ENCODE measurements around the gene ZMYND10. TPM values are rescaled to one million over a fixed set of nuclear protein-coding genes. Genes with fewer than 3 reads are reported as not detected.
A peak's percentile ranks its signal among the peaks of the same experiment; 100 is the strongest.

ZMYND10 gene
- total RNA-seq, 1 experiment from 2014 or later = 0.29 TPM

DNA sequence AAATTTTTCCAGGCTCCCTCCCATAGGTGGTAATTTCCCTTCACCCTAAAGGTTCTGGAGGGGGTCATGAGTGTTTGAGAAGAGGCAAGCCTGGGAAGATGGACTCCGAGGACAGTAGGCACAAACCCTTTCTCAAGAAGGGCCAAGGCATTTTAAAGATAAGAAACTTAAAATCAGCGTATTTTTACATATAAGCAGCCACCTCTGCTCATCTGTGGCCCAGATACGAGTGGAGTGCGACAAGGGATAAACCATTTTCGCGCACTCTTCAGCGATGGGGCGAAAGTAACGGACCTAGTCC lies 5.4 kb downstream of the ZMYND10 start:
- no peak for TF ChIP-seq CTCF (IDR thresholded peaks at IDR 0.05; ENCODE audit: insufficient read depth in 1 of 2, low read depth in 1 of 2, low read length in 1 of 2, severe bottlenecking in 1 of 2, unreplicated experiment in 1 of 2)
- H3K4me3 Mint-ChIP-seq (ENCODE audit: unreplicated experiment) = peak overlapping the region; percentile 15
- H3K36me3 ChIP-seq (ENCODE audit: control insufficient read depth, insufficient read depth, low read length) = no peaks in the 10 kb centered on the region
- CTCF ChIA-PET = interaction anchor here (0.9 kb wide), 1 partner anchor 11 kb away, joined by 3 read pairs; no protein-coding TSS in a partner anchor
- H3K4me1 Mint-ChIP-seq (ENCODE audit: low read depth, unreplicated experiment) = peaks cover 11% of the 10 kb centered on the region
- no TSS peak for BruUV-seq (replicated peaks)
- H3K27ac Mint-ChIP-seq (ENCODE audit: unreplicated experiment) = no peak overlapping the region
- DNase-seq = no peak
- H3K27me3 ChIP-seq (replicated peaks; ENCODE audit: control insufficient read depth, insufficient read depth, low read length) = no peaks in the 10 kb centered on the region
- no peaks in the 10 kb centered on the region for H3K9me3 ChIP-seq
- intact Hi-C loops (cut with micrococcal nuclease; ENCODE audit: unreplicated experiment) = no loop called here
- H3K36me3 Mint-ChIP-seq (ENCODE audit: insufficient read depth, unreplicated experiment) = peaks cover 29% of the 10 kb centered on the region
- POLR2A ChIA-PET = no interaction called here
- H3K27me3 Mint-ChIP-seq (ENCODE audit: insufficient read depth, unreplicated experiment) = no peaks in the 10 kb centered on the region
- peaks cover 16% of the 10 kb centered on the region for H3K4me1 ChIP-seq
- no peaks in the 10 kb centered on the region for H3K9me3 Mint-ChIP-seq (ENCODE audit: unreplicated experiment)
- peak overlapping the region; percentile 37 for H3K4me3 ChIP-seq (ENCODE audit: low read depth, low read length)

DNA sequence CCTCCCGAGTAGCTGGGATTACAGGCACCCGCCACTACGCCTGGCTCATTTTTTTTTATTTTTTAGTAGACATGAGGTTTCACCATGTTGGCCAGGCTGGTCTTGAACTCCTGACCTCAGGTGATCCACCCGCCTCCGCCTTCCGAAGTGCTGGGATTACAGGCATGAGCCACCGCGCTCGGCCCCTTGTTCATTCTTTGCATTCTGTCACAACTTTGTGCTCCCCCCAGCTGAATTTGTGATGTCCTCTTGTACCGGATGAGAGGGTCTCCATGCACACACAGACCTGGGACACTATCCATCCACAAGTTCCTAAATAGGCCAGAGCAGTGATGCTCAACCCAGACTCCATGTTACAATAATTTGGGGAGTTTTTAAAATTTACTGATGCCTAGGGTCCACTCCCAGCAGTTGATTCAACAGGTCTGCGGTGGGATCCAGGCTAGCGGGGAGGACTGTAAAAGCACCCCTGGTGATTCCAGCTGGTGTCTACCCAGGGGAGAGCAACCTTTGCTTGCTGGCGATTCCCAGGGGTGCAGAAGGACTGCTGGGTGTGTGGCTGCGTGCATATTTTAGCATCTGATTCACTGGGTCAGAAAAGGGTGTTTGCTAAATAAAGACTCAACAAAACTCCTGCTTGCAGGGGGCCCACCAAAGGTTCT lies 5.9 kb downstream of the ZMYND10 start:
- H3K36me3 ChIP-seq (ENCODE audit: control insufficient read depth, insufficient read depth, low read length) = no peaks in the 10 kb centered on the region
- Mint-ChIP-seq H3K4me3 (ENCODE audit: unreplicated experiment) (peak overlapping the region; percentile 15), H3K4me1 (ENCODE audit: low read depth, unreplicated experiment) (peaks cover 11% of the 10 kb centered on the region), H3K27me3 (ENCODE audit: insufficient read depth, unreplicated experiment) (no peaks in the 10 kb centered on the region), H3K9me3 (ENCODE audit: unreplicated experiment) (no peaks in the 10 kb centered on the region), H3K27ac (ENCODE audit: unreplicated experiment) (no peak overlapping the region), H3K36me3 (ENCODE audit: insufficient read depth, unreplicated experiment) (peaks cover 33% of the 10 kb centered on the region)
- peaks cover 16% of the 10 kb centered on the region for H3K4me1 ChIP-seq
- TF ChIP-seq CTCF (IDR thresholded peaks at IDR 0.05; ENCODE audit: insufficient read depth in 1 of 2, low read depth in 1 of 2, low read length in 1 of 2, severe bottlenecking in 1 of 2, unreplicated experiment in 1 of 2) = no peak
- no peaks in the 10 kb centered on the region for H3K27me3 ChIP-seq (replicated peaks; ENCODE audit: control insufficient read depth, insufficient read depth, low read length)
- CTCF ChIA-PET = no interaction called here
- no peak for DNase-seq
- BruUV-seq (replicated peaks) = no TSS peak
- POLR2A ChIA-PET = no interaction called here
- no peaks in the 10 kb centered on the region for H3K9me3 ChIP-seq
- no peak overlapping the region for H3K4me3 ChIP-seq (ENCODE audit: low read depth, low read length)
- intact Hi-C loops (cut with micrococcal nuclease; ENCODE audit: unreplicated experiment) = no loop called here

DNA sequence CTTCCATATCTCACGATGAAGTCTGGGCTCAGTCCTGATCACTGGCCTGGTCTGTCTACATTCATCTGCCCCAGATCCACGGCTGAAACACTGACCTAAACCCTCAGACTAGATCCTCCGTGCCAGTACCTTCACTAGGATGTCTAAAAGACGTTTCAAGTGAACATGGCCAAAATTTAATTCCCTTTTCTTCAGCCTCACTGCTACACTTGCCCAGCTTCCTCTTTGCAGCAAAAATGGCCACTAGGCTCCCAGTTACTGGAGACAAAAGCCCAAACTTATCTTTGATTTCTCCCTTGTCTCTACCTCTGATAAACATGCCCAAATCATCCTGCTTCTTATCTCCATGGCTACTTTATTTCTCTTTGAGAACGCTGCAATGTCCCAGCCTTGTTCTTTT lies 6.6 kb downstream of the ZMYND10 start:
- Histone ChIP-seq H3K36me3 (ENCODE audit: control insufficient read depth, insufficient read depth, low read length) (0 out of 2 replicates have a peak, but pooled peaks cover 3% of the 10 kb centered on the region), H3K9me3 (no peaks in the 10 kb centered on the region), H3K4me3 (ENCODE audit: low read depth, low read length) (no peak overlapping the region), H3K4me1 (peaks cover 16% of the 10 kb centered on the region), H3K27me3 (replicated peaks; ENCODE audit: control insufficient read depth, insufficient read depth, low read length) (no peaks in the 10 kb centered on the region)
- ChIA-PET CTCF (interaction anchor here (0.6 to 0.7 kb wide), 2 partner anchors 18 to 52 kb away, joined by 3 to 4 read pairs; no protein-coding TSS in a partner anchor), POLR2A (interaction anchor here (0.6 kb wide), 1 partner anchor 11 kb away, joined by 4 read pairs; the partner anchor contains the start of gene TUSC2)
- Mint-ChIP-seq H3K27me3 (ENCODE audit: insufficient read depth, unreplicated experiment) (no peaks in the 10 kb centered on the region), H3K36me3 (ENCODE audit: insufficient read depth, unreplicated experiment) (peaks cover 40% of the 10 kb centered on the region), H3K27ac (ENCODE audit: unreplicated experiment) (peak overlapping the region; percentile 95), H3K9me3 (ENCODE audit: unreplicated experiment) (no peaks in the 10 kb centered on the region), H3K4me1 (ENCODE audit: low read depth, unreplicated experiment) (peaks cover 11% of the 10 kb centered on the region), H3K4me3 (ENCODE audit: unreplicated experiment) (peak overlapping the region; percentile 94)
- no peak for TF ChIP-seq CTCF (IDR thresholded peaks at IDR 0.05; ENCODE audit: insufficient read depth in 1 of 2, low read depth in 1 of 2, low read length in 1 of 2, severe bottlenecking in 1 of 2, unreplicated experiment in 1 of 2)
- intact Hi-C loops (cut with micrococcal nuclease; ENCODE audit: unreplicated experiment) = no loop called here
- no TSS peak for BruUV-seq (replicated peaks)
- no peak for DNase-seq
